Uterus (tissue), 4 donors: Measurements from ENCODE around the gene PABPN1L. TPM values are rescaled to one million over a fixed set of nuclear protein-coding genes. Genes with fewer than 3 reads are reported as not detected.

Experiments
- DNase-seq, 2 donors: peaks; one replicate each; pipeline ENCODE4 v3.0.0-alpha.2; 2019 to 2020
- H3K27ac ChIP-seq, 2 donors: fragments of 200-600 bp; sonication (generic); 1 replicate in 1 of 2; 2 replicates in 1 of 2; pipeline ENCODE4 v1.5.1; 2016 to 2018
- H3K27me3 ChIP-seq, 2 donors: fragments of 200-600 bp; sonication (generic); one replicate each; pipeline ENCODE4 v1.5.1; 2018 to 2019; ENCODE audit warnings: control low read depth in 1 of 2
- H3K36me3 ChIP-seq, 2 donors: fragments of 200-600 bp; sonication (generic); one replicate each; pipeline ENCODE4 v1.5.1; 2019; ENCODE audit warnings: control low read depth in 1 of 2
- H3K4me1 ChIP-seq, 2 donors: fragments of 200-600 bp; sonication (generic); one replicate each; pipeline ENCODE4 v1.5.1; 2018 to 2019; ENCODE audit warnings: control low read depth in 1 of 2
- H3K4me3 ChIP-seq, 2 donors: fragments of 200-600 bp; sonication (generic); 1 replicate in 1 of 2; 2 replicates in 1 of 2; pipeline ENCODE4 v1.5.1; 2018 to 2019; ENCODE audit warnings: mild to moderate bottlenecking in 1 of 2
- H3K9me3 ChIP-seq, 2 donors: fragments of 200-600 bp; sonication (generic); one replicate each; pipeline ENCODE4 v1.5.1; 2019; ENCODE audit warnings: control low read depth in 1 of 2
- POLR2A ChIP-seq, 2 donors: fragments of 450-650 bp; IDR thresholded peaks; one replicate each; pipeline ENCODE4 v1.6.1; 2016; ENCODE audit warnings: antibody characterized with exemption in 2 of 2, mild to moderate bottlenecking in 1 of 2, moderate library complexity in 1 of 2
- intact Hi-C: fragments of 100-400 bp; cut with DNase I; formaldehyde crosslinking; loops from one replicate; pipeline ENCODE4 v1.15.1; 2023; ENCODE audit warnings: low total_unique reads
- total RNA-seq, 4 donors: library from RNA; depleted of rRNA in 3 of 4; stranded (reverse); fragments of >200 nt in 3 of 4; gene quantifications; one replicate each; pipeline versions ENCODE4 v1.1.0 to v1.2.4, GENCODE V29; 2014 to 2023
- TF ChIP-seq, protein P1 (sequence below), 4 experiments: fragments of 200-600 bp in 2 of 4; fragments of 450-650 bp in 2 of 4; sonication (generic) in 2 of 4; IDR thresholded peaks; one replicate each; pipeline ENCODE4 v1.5.1; 2016 to 2019; ENCODE audit warnings: antibody characterized with exemption in 4 of 4, mild to moderate bottlenecking in 2 of 4, moderate library complexity in 1 of 4
- donor health status: DM: yes; HTN: yes; CAD: no.

The PABPN1L gene
- total RNA-seq, 4 donors from 2014 or later = not detected

DNA sequence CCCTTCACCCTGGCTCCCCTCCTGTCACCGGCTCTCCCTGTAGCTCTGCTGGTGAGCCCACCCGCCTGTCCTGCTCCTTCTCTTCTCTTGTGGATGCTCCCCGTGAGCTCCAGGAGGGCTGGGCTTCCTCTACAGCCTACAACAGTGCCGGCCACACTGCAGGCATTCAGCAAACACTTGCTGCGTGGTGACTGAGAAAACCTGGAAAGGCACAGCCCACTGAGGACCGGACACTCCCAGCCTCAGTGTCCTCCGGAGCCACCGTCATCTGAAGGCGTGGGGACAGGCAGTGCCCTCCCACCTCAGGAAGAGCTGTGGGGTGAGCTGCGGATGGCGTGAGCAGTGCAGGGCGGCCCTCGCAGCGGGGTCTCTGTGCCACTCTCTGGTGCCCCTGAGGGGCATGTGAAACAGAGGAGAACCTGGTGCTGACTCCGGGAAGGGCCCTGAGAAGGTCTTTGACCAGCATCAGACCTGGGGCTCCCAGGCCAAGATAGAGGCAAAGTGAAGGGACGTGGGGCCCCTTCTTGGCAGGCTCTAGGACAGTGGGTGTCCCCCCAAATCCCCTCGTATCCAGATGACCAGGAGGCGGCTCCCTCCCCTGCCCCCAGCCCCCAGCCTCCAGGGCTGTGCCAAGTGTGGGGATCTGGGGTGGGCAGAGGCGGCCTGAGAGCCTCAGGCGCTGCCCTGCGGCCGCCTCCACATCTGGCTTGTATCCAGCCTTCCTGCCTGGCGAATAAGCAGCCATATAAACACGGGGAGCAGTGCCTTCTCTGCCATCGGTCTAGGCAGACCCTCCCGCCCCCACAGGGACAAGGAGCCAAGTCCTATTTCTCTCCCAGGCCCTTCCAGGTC is 44.0 kb upstream of the PABPN1L start:
- Histone ChIP-seq H3K4me3 (no peak overlapping the region), H3K27ac (peak overlapping the region in 1 of 2 donors; percentile 14), H3K27me3 (no peaks in the 10 kb centered on the region), H3K9me3 (no peaks in the 10 kb centered on the region), H3K4me1 (no peaks in the 10 kb centered on the region), H3K36me3 (no peaks in the 10 kb centered on the region)
- DNase-seq = no peak
- TF ChIP-seq, protein P1, sequence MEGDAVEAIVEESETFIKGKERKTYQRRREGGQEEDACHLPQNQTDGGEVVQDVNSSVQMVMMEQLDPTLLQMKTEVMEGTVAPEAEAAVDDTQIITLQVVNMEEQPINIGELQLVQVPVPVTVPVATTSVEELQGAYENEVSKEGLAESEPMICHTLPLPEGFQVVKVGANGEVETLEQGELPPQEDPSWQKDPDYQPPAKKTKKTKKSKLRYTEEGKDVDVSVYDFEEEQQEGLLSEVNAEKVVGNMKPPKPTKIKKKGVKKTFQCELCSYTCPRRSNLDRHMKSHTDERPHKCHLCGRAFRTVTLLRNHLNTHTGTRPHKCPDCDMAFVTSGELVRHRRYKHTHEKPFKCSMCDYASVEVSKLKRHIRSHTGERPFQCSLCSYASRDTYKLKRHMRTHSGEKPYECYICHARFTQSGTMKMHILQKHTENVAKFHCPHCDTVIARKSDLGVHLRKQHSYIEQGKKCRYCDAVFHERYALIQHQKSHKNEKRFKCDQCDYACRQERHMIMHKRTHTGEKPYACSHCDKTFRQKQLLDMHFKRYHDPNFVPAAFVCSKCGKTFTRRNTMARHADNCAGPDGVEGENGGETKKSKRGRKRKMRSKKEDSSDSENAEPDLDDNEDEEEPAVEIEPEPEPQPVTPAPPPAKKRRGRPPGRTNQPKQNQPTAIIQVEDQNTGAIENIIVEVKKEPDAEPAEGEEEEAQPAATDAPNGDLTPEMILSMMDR (IDR thresholded peaks at IDR 0.05) = no peak
- no peak for TF ChIP-seq POLR2A (IDR thresholded peaks at IDR 0.05)
- intact Hi-C loops = no loop called here

DNA sequence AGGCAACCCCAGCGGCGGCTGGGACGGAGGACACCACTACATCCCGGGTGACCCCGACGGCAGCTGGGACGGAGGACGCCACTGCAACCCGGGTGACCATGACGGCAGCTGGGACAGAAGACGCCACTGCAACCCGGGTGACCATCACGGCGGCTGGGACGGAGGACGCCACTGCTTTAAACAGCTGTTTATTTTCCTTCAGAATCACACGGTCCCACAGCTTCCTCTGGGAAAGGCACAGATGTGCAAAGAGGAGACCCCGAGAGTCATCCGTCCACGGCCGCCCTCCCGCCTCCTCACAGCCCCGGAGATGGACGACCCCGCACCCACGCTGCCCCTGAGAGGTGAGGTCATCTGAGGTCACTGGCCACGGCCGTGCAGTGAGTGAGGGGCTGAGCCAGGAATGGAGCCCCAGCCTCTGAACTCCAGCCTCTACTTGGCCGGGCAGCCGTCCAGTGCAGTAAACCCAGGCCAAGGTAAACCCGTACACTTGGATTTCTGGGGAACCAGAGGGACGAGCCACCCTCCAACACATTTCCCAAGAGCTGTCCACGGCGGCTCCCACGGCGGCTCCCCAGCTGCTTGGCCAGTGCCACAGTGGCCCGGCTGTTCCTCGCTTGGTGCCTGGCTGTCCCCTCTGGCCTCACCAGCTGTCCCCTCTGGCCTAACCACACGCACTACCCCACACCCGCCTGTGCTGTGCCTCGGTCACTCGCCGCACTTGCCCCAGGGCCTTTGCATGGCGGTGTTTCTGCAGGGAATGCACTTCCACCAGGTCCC is 43.2 kb upstream of the PABPN1L start:
- DNase-seq = no peak
- H3K36me3 ChIP-seq = no peaks in the 10 kb centered on the region
- H3K27me3 ChIP-seq = no peaks in the 10 kb centered on the region
- peak overlapping the region in 1 of 2 donors; percentile 21 for H3K27ac ChIP-seq
- no peaks in the 10 kb centered on the region for H3K9me3 ChIP-seq
- TF ChIP-seq, protein P1 (IDR thresholded peaks at IDR 0.05) = no peak
- TF ChIP-seq POLR2A (IDR thresholded peaks at IDR 0.05) = no peak
- H3K4me3 ChIP-seq = no peak overlapping the region
- intact Hi-C loops = no loop called here
- H3K4me1 ChIP-seq = no peaks in the 10 kb centered on the region

DNA sequence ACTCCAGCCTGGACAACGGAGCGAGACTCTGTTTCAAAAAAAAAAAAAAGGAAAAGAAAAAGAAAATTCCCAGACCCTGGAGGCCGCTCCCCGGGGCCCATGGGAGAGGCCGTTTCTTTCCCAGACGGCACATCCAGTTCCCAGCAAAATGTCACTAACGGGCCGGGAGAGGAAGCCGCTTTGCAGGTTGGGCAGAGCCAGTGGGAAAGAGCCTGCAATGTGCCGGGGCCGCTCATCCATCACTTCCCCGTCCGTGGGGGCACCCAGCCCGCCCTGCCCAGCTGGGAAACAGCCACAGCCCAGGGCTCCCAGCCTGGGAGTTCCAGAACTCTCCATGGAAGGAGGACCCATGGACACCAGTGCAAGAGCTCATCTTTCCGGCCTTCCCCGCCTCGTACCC is 41.8 kb upstream of the PABPN1L start:
- no peak for TF ChIP-seq POLR2A (IDR thresholded peaks at IDR 0.05)
- TF ChIP-seq, protein P1 (IDR thresholded peaks at IDR 0.05) = no peak
- no peak for DNase-seq
- Histone ChIP-seq H3K27ac (peak overlapping the region; percentile 21 to 24), H3K27me3 (no peaks in the 10 kb centered on the region), H3K9me3 (no peaks in the 10 kb centered on the region), H3K36me3 (no peaks in the 10 kb centered on the region), H3K4me1 (no peaks in the 10 kb centered on the region), H3K4me3 (no peak overlapping the region)
- intact Hi-C loops = no loop called here

DNA sequence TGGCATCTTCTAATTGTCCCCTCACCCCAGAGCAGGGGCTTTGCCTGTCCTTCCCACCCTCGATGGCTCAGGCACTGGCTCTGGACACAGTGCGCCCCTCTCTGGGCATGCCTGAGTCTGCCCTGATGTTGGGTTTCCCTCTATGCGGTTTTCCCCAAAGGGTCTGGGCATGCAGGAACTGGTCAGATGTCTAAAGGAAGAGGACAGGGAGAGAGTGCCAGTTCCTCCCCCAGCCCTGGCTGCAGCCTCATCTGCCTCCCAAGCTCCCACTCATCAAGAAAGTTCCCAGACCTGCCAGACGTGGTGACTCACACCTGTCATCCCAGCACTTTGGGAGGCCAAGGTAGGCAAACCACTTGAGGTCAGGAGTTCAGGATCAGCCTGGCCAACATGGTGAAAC is 41.3 kb upstream of the PABPN1L start:
- intact Hi-C loops = no loop called here
- Histone ChIP-seq H3K36me3 (no peaks in the 10 kb centered on the region), H3K27me3 (no peaks in the 10 kb centered on the region), H3K4me1 (no peaks in the 10 kb centered on the region), H3K27ac (no peak overlapping the region), H3K4me3 (no peak overlapping the region), H3K9me3 (no peaks in the 10 kb centered on the region)
- DNase-seq = no peak
- TF ChIP-seq POLR2A (IDR thresholded peaks at IDR 0.05) = no peak
- TF ChIP-seq, protein P1 (IDR thresholded peaks at IDR 0.05) = no peak
